ENCODE measurements around the gene IKZF1. TPM values are rescaled to one million over a fixed set of nuclear protein-coding genes. Genes with fewer than 3 reads are reported as not detected.

Gene IKZF1
- total RNA-seq, 4 donors from 2014 or later = 0.22 to 3.6 (median 1.9) TPM

- DNase-seq = no peak
- in situ Hi-C loops (cut with MboI; ENCODE audit: low sequenced_read_pairs in 4 of 4) = no loop called here
- TF ChIP-seq CTCF (IDR thresholded peaks at IDR 0.05 in 4 of 5, conservative IDR thresholded peaks at IDR 0.05 in 1 of 5) (no peak), POLR2A (IDR thresholded peaks at IDR 0.05) (no peak)
- Histone ChIP-seq H3K4me3 (no peak overlapping the region), H3K36me3 (no peaks in the 10 kb centered on the region), H3K4me1 (no peaks in the 10 kb centered on the region), H3K27me3 (peaks cover 0 to 3% (median 0%) of the 10 kb centered on the region in 3 donors), H3K9me3 (no peaks in the 10 kb centered on the region), H3K27ac (no peak overlapping the region)
- intact Hi-C loops (cut with DNase I; ENCODE audit: low total_unique reads) = no loop called here
- no peak for ATAC-seq
Measured at GRCh38 chr7:50293509-50294179, 10.9 kb upstream of the IKZF1 start.

GRCh38 chr7:50295133-50295532, 9.4 kb upstream of the IKZF1 start:
- in situ Hi-C loops (cut with MboI; ENCODE audit: low sequenced_read_pairs in 4 of 4) = no loop called here
- no peak for TF ChIP-seq CTCF (IDR thresholded peaks at IDR 0.05 in 4 of 5, conservative IDR thresholded peaks at IDR 0.05 in 1 of 5)
- no peak for TF ChIP-seq POLR2A (IDR thresholded peaks at IDR 0.05)
- no peaks in the 10 kb centered on the region for H3K36me3 ChIP-seq
- ATAC-seq = no peak
- peaks cover 0 to 3% (median 0%) of the 10 kb centered on the region in 3 donors for H3K27me3 ChIP-seq
- intact Hi-C loops (cut with DNase I; ENCODE audit: low total_unique reads) = no loop called here
- no peaks in the 10 kb centered on the region for H3K9me3 ChIP-seq
- no peak for DNase-seq
- no peaks in the 10 kb centered on the region for H3K4me1 ChIP-seq
- H3K4me3 ChIP-seq = no peak overlapping the region
- no peak overlapping the region for H3K27ac ChIP-seq

GRCh38 chr7:50296799-50297198, 7.7 kb upstream of the IKZF1 start:
- Histone ChIP-seq H3K27me3 (peaks cover 0 to 3% (median 0%) of the 10 kb centered on the region in 3 donors), H3K4me1 (no peaks in the 10 kb centered on the region), H3K9me3 (no peaks in the 10 kb centered on the region), H3K36me3 (no peaks in the 10 kb centered on the region), H3K27ac (no peak overlapping the region), H3K4me3 (no peak overlapping the region)
- ATAC-seq = no peak
- no peak for DNase-seq
- in situ Hi-C loops (cut with MboI; ENCODE audit: low sequenced_read_pairs in 4 of 4) (no loop called here), intact Hi-C loops (cut with DNase I; ENCODE audit: low total_unique reads) (no loop called here)
- TF ChIP-seq POLR2A (IDR thresholded peaks at IDR 0.05) (no peak), CTCF (IDR thresholded peaks at IDR 0.05 in 4 of 5, conservative IDR thresholded peaks at IDR 0.05 in 1 of 5) (no peak)

GRCh38 chr7:50298811-50299562, 5.5 kb upstream of the IKZF1 start:
- no peaks in the 10 kb centered on the region for H3K4me1 ChIP-seq
- in situ Hi-C loops (cut with MboI; ENCODE audit: low sequenced_read_pairs in 4 of 4) = no loop called here
- H3K27ac ChIP-seq = no peak overlapping the region
- ATAC-seq (no peak), DNase-seq (no peak)
- intact Hi-C loops (cut with DNase I; ENCODE audit: low total_unique reads) = no loop called here
- TF ChIP-seq CTCF (IDR thresholded peaks at IDR 0.05 in 4 of 5, conservative IDR thresholded peaks at IDR 0.05 in 1 of 5) = no peak
- no peak for TF ChIP-seq POLR2A (IDR thresholded peaks at IDR 0.05)
- H3K4me3 ChIP-seq = no peak overlapping the region
- H3K9me3 ChIP-seq = no peaks in the 10 kb centered on the region
- no peaks in the 10 kb centered on the region for H3K36me3 ChIP-seq
- peaks cover 11 to 17% (median 12%) of the 10 kb centered on the region in 3 donors for H3K27me3 ChIP-seq
